Caco-2 (cell line): ENCODE measurements around the gene SPSB2. TPM values are rescaled to one million over a fixed set of nuclear protein-coding genes. Genes with fewer than 3 reads are reported as not detected.

Experiments
- BruUV-seq: library from RNA; stranded (reverse); fragments of 400-500 nt; replicated peaks from 2 replicates; lab custom pipeline; 2021; lab: Mats Ljungman, UMichigan
- CTCF ChIA-PET: fragments of 300-600 bp; sonication (Branson Sonifier 250); formaldehyde crosslinking; loops from one replicate; lab custom pipeline; 2022; ENCODE audit warnings: antibody characterized with exemption; lab: Charles Lee
- POLR2A ChIA-PET: fragments of 300-600 bp; sonication (Branson Sonifier 250); formaldehyde crosslinking; loops from one replicate; lab custom pipeline; 2022; ENCODE audit warnings: antibody characterized with exemption; lab: Charles Lee
- DNase-seq, 2 experiments: peaks; one replicate each; pipeline versions ENCODE4 v3.0.0 to v3.0.0-alpha.2; 2020 to 2022
- H3K27me3 ChIP-seq: replicated peaks from 2 replicates; pipeline ENCODE4 v1.6.0; 2011; ENCODE audit warnings: low read length; ENCODE audit not compliant: control insufficient read depth, insufficient read depth
- H3K36me3 ChIP-seq: 2 replicates; pipeline ENCODE4 v1.5.1; 2011; ENCODE audit warnings: low read length; ENCODE audit not compliant: control insufficient read depth, insufficient read depth
- H3K4me1 ChIP-seq: fragments of 250-450 bp; sonication (Bioruptor Pico); 2 replicates; pipeline ENCODE4 v1.5.1; 2020; ENCODE audit warnings: mild to moderate bottlenecking
- H3K4me3 ChIP-seq: 2 replicates; pipeline ENCODE4 v1.5.1; 2011; ENCODE audit warnings: low read depth, mild to moderate bottlenecking, control low read depth, low read length
- H3K9me3 ChIP-seq: fragments of 250-450 bp; sonication (Bioruptor Pico); 2 replicates; pipeline ENCODE4 v1.5.1; 2020; ENCODE audit warnings: mild to moderate bottlenecking, moderate library complexity
- H3K27ac Mint-ChIP-seq: one replicate; pipeline ENCODE4 v1.8.0; 2022; ENCODE audit warnings: mixed read lengths; ENCODE audit not compliant: unreplicated experiment
- H3K27me3 Mint-ChIP-seq: one replicate; pipeline ENCODE4 v1.8.0; 2022; ENCODE audit warnings: mixed read lengths; ENCODE audit not compliant: insufficient read depth, unreplicated experiment
- H3K36me3 Mint-ChIP-seq: one replicate; pipeline ENCODE4 v1.8.0; 2022; ENCODE audit warnings: mild to moderate bottlenecking, mixed read lengths; ENCODE audit not compliant: insufficient read depth, unreplicated experiment
- H3K4me1 Mint-ChIP-seq: one replicate; pipeline ENCODE4 v1.8.0; 2022; ENCODE audit warnings: low read depth, mixed read lengths; ENCODE audit not compliant: unreplicated experiment
- H3K4me3 Mint-ChIP-seq: one replicate; pipeline ENCODE4 v1.8.0; 2022; ENCODE audit warnings: mild to moderate bottlenecking, moderate library complexity, mixed read lengths; ENCODE audit not compliant: unreplicated experiment
- H3K9me3 Mint-ChIP-seq: one replicate; pipeline ENCODE4 v1.8.0; 2022; ENCODE audit warnings: mixed read lengths; ENCODE audit not compliant: unreplicated experiment
- intact Hi-C: fragments of 100-400 bp; cut with micrococcal nuclease; formaldehyde crosslinking; loops from one replicate; pipeline ENCODE4 v1.10.0; 2022; ENCODE audit not compliant: unreplicated experiment
- total RNA-seq: library from RNA; stranded (reverse); gene quantifications from 2 replicates; pipeline ENCODE4 v1.2.3, GENCODE V29; 2022
- TF ChIP-seq, protein P1 (sequence below), 2 experiments: fragments of 200-600 bp in 1 of 2; IDR thresholded peaks; 1 replicate in 1 of 2; 2 replicates in 1 of 2; pipeline versions ENCODE4 v1.5.1 to v1.8.0; 2011 to 2022; ENCODE audit warnings: antibody characterized with exemption in 1 of 2, control low read depth in 1 of 2, inconsistent platforms in 1 of 2, low read depth in 1 of 2, low read length in 1 of 2, mild to moderate bottlenecking in 1 of 2, moderate library complexity in 1 of 2; ENCODE audit not compliant: insufficient read depth in 1 of 2, severe bottlenecking in 1 of 2, unreplicated experiment in 1 of 2

SPSB2 gene
- total RNA-seq, 1 experiment from 2014 or later, result 23.7 TPM

- TF ChIP-seq, protein P1, sequence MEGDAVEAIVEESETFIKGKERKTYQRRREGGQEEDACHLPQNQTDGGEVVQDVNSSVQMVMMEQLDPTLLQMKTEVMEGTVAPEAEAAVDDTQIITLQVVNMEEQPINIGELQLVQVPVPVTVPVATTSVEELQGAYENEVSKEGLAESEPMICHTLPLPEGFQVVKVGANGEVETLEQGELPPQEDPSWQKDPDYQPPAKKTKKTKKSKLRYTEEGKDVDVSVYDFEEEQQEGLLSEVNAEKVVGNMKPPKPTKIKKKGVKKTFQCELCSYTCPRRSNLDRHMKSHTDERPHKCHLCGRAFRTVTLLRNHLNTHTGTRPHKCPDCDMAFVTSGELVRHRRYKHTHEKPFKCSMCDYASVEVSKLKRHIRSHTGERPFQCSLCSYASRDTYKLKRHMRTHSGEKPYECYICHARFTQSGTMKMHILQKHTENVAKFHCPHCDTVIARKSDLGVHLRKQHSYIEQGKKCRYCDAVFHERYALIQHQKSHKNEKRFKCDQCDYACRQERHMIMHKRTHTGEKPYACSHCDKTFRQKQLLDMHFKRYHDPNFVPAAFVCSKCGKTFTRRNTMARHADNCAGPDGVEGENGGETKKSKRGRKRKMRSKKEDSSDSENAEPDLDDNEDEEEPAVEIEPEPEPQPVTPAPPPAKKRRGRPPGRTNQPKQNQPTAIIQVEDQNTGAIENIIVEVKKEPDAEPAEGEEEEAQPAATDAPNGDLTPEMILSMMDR (IDR thresholded peaks at IDR 0.05; ENCODE audit: insufficient read depth in 1 of 2, low read depth in 1 of 2, low read length in 1 of 2, severe bottlenecking in 1 of 2, unreplicated experiment in 1 of 2), result no peak
- no peaks in the 10 kb centered on the region for H3K36me3 ChIP-seq
- ChIA-PET CTCF (interaction anchor here (0.6 to 2.4 kb wide), 5 partner anchors 12 to 210 kb away, joined by 3 to 9 read pairs (median 6); partner anchors contain the start of gene PTMS), POLR2A (interaction anchor here (0.5 to 1.4 kb wide), 3 partner anchors 29 to 71 kb away, joined by 3 to 4 read pairs (median 3); partner anchors contain the start of gene CDCA3)
- Mint-ChIP-seq H3K4me1 (peaks cover 5% of the 10 kb centered on the region), H3K27ac (no peak overlapping the region), H3K9me3 (no peaks in the 10 kb centered on the region), H3K4me3 (peak overlapping the region; percentile 66), H3K36me3 (no peaks in the 10 kb centered on the region), H3K27me3 (peaks cover 22% of the 10 kb centered on the region)
- H3K9me3 ChIP-seq, result no peaks in the 10 kb centered on the region
- H3K27me3 ChIP-seq, result no peaks in the 10 kb centered on the region
- intact Hi-C loops, result no loop called here
- no peak overlapping the region for H3K4me3 ChIP-seq
- BruUV-seq, result no TSS peak
- peaks cover 15% of the 10 kb centered on the region for H3K4me1 ChIP-seq
- no peak for DNase-seq
These were observed 50.5 kb downstream of the SPSB2 start for GRCh38 chr12:6822426-6823135.

DNA sequence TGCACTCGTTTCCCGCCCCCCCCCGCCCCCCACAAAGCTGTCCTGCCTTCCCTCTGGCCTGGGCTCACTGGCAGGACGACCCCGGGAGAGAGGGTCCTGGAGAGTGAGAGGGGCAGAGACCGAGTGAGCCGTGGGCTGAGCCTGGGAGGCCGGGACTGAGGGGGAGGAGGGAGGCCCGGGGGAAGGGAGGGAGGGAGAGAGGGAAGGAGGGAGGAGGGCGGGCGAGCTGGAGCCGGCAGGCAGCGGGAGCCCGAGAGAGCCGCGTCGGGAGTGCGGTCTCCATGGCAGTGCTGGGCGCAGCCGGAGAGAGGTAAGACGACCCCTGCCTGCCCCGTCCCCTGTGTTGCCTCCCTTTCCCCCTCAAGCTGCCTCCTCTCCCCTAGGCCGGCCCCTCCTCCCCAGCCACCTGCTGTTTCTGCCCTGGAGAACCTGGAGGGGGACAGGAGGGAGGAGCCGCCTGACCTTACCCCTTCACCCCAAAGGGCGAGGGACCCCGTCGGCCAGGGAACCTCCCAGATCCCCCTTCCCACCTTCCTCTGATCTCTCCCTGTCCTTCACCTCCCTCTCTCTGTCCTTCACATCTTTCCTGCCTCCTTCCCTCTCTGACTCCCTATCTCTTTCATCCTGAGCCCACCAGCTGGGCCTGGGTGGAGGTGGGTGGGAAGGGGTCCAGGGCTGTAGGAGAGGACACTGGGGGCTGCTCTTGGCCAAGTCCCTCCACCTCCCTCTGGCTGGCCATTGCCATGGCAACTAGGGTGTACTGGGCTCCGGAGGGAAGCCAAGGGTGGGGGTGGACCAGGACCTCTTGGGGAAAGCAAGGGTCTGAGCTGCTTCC is 51.3 kb downstream of the SPSB2 start, which contains the start of gene GPR162:
Gene GPR162, plus strand, starts transcription at position 231 of the 835 bp plus-strand sequence. CDS start 2,078 bp downstream, outside the sequence.
- H3K4me1 Mint-ChIP-seq, result no peaks in the 10 kb centered on the region
- no TSS peak for BruUV-seq

More for the DNA sequence above, 51.3 kb downstream of the SPSB2 start, which contains the start of gene GPR162:
- H3K4me1 ChIP-seq, result peaks cover 9% of the 10 kb centered on the region
- no peaks in the 10 kb centered on the region for H3K36me3 Mint-ChIP-seq
- H3K4me3 Mint-ChIP-seq, result peak within 1 kb of the TSS; percentile 66
- no peak within 1 kb of the TSS for H3K27ac Mint-ChIP-seq
- TF ChIP-seq, protein P1 (IDR thresholded peaks at IDR 0.05; ENCODE audit: insufficient read depth in 1 of 2, low read depth in 1 of 2, low read length in 1 of 2, severe bottlenecking in 1 of 2, unreplicated experiment in 1 of 2), result no peak
- H3K9me3 ChIP-seq, result no peaks in the 10 kb centered on the region
- intact Hi-C loops, result no loop called here
- H3K9me3 Mint-ChIP-seq, result no peaks in the 10 kb centered on the region
- peaks cover 19% of the 10 kb centered on the region for H3K27me3 Mint-ChIP-seq
- H3K36me3 ChIP-seq, result no peaks in the 10 kb centered on the region
- no peak for DNase-seq
- no peaks in the 10 kb centered on the region for H3K27me3 ChIP-seq
- CTCF ChIA-PET, result interaction anchor here (0.5 to 2.4 kb wide), 6 partner anchors 13 to 219 kb away, joined by 3 to 9 read pairs (median 6); partner anchors contain the start of genes MLF2 and PTMS
- peak within 1 kb of the TSS; percentile 33 for H3K4me3 ChIP-seq
- POLR2A ChIA-PET, result interaction anchor here (0.5 to 1.4 kb wide), 4 partner anchors 29 to 70 kb away, joined by 3 to 4 read pairs (median 3); partner anchors contain the start of genes CDCA3 and PTMS

Other genes with a start within 250 kb of the SPSB2 start
- gene LPAR5, start 237.3 kb downstream of the SPSB2 start, total RNA-seq, result 0.19 and 0.20 TPM in 2 replicates
- 0.73 and 1.3 TPM in 2 replicates for gene ACRBP, start 225.9 kb downstream of the SPSB2 start, total RNA-seq
- 31.6 and 32.8 TPM in 2 replicates for gene ING4, start 210.2 kb downstream of the SPSB2 start, total RNA-seq
- gene ZNF384, start 183.9 kb downstream of the SPSB2 start, total RNA-seq, result 119 and 127 TPM in 2 replicates
- 0.37 and 0.48 TPM in 2 replicates for gene PIANP, start 172.5 kb downstream of the SPSB2 start, total RNA-seq
- gene COPS7A, start 149.3 kb downstream of the SPSB2 start, total RNA-seq, result 56.8 and 61.9 TPM in 2 replicates
- 303 and 309 TPM in 2 replicates for gene MLF2, start 120.2 kb downstream of the SPSB2 start, total RNA-seq
- gene PTMS, start 106.9 kb downstream of the SPSB2 start, total RNA-seq, result 264 and 285 TPM in 2 replicates
- gene LAG3, start 100.8 kb downstream of the SPSB2 start, total RNA-seq, result 1.9 and 3.2 TPM in 2 replicates
- not detected in 2 replicates for gene CD4, start 83.8 kb downstream of the SPSB2 start, total RNA-seq
- gene GPR162, start 51.5 kb downstream of the SPSB2 start, total RNA-seq, result 0.81 and 1.2 TPM in 2 replicates
- 25.1 and 25.6 TPM in 2 replicates for gene P3H3, start 44.9 kb downstream of the SPSB2 start, total RNA-seq
- 3.9 and 5.1 TPM in 2 replicates for gene GNB3, start 32.4 kb downstream of the SPSB2 start, total RNA-seq
- 147 and 152 TPM in 2 replicates for gene CDCA3, start 22.0 kb downstream of the SPSB2 start, total RNA-seq
- gene USP5, start 21.2 kb downstream of the SPSB2 start, total RNA-seq, result 226 and 230 TPM in 2 replicates
- 1,141 and 1,254 TPM in 2 replicates for gene TPI1, start 5.8 kb downstream of the SPSB2 start, total RNA-seq
- 7.8 and 8.6 TPM in 2 replicates for gene LRRC23, start 31.5 kb upstream of the SPSB2 start, total RNA-seq
- 23.2 and 25.3 TPM in 2 replicates for gene ENO2, start 41.3 kb upstream of the SPSB2 start, total RNA-seq
- 126 TPM in 2 replicates for gene ATN1, start 54.7 kb upstream of the SPSB2 start, total RNA-seq
- gene RNU7-1, start 70.5 kb upstream of the SPSB2 start, total RNA-seq, result not detected in 2 replicates
- 111 TPM in 2 replicates for gene C12orf57, start 70.7 kb upstream of the SPSB2 start, total RNA-seq
- 43.9 and 54.8 TPM in 2 replicates for gene PTPN6, start 78.1 kb upstream of the SPSB2 start, total RNA-seq
- 411 and 479 TPM in 2 replicates for gene PHB2, start 97.4 kb upstream of the SPSB2 start, total RNA-seq
- 149 and 161 TPM in 2 replicates for gene EMG1, start 97.6 kb upstream of the SPSB2 start, total RNA-seq
- gene LPCAT3, start 145.2 kb upstream of the SPSB2 start, total RNA-seq, result 142 and 155 TPM in 2 replicates
- 5.3 and 6.1 TPM in 2 replicates for gene C1S, start 187.4 kb upstream of the SPSB2 start, total RNA-seq
- gene C1R, start 219.1 kb upstream of the SPSB2 start, total RNA-seq, result 3.9 and 4.2 TPM in 2 replicates
- gene C1RL, start 235.9 kb upstream of the SPSB2 start, total RNA-seq, result 38.7 and 40.2 TPM in 2 replicates